Glutamatergic neuron (in vitro differentiated cells): ENCODE measurements around the gene KLHDC7B. TPM values are rescaled to one million over a fixed set of nuclear protein-coding genes. Genes with fewer than 3 reads are reported as not detected.

Experiments used
- DNase-seq: peaks from one replicate; pipeline ENCODE4 v3.0.0; 2022
- H3K27ac Mint-ChIP-seq: one replicate; pipeline ENCODE4 v1.8.0; 2020; ENCODE audit warnings: mild to moderate bottlenecking, mixed read lengths, inconsistent platforms; ENCODE audit not compliant: unreplicated experiment
- H3K27me3 Mint-ChIP-seq: one replicate; pipeline ENCODE4 v1.8.0; 2020; ENCODE audit warnings: mild to moderate bottlenecking, moderate library complexity, mixed read lengths, inconsistent platforms; ENCODE audit not compliant: unreplicated experiment
- H3K36me3 Mint-ChIP-seq: one replicate; pipeline ENCODE4 v1.8.0; 2020; ENCODE audit warnings: mild to moderate bottlenecking, mixed read lengths, inconsistent platforms; ENCODE audit not compliant: unreplicated experiment
- H3K4me1 Mint-ChIP-seq: one replicate; pipeline ENCODE4 v1.8.0; 2020; ENCODE audit warnings: mild to moderate bottlenecking, low read depth, mixed read lengths, inconsistent platforms; ENCODE audit not compliant: unreplicated experiment
- H3K4me3 Mint-ChIP-seq: one replicate; pipeline ENCODE4 v1.8.0; 2020; ENCODE audit warnings: mild to moderate bottlenecking, mixed read lengths, inconsistent platforms; ENCODE audit not compliant: unreplicated experiment
- H3K9me3 Mint-ChIP-seq: one replicate; pipeline ENCODE4 v1.8.0; 2020; ENCODE audit warnings: mild to moderate bottlenecking, moderate library complexity, mixed read lengths, inconsistent platforms; ENCODE audit not compliant: unreplicated experiment
- CTCF ChIP-seq: fragments of 200-600 bp; sonication (generic); IDR thresholded peaks from one replicate; pipeline ENCODE4 v1.5.0; 2021; ENCODE audit not compliant: partially characterized antibody, unreplicated experiment
- total RNA-seq: library from RNA; stranded (reverse); fragmentation: NEBNext Ultra II Directional; extraction: Animal tissue kit (Norgen Biotek cat#: 25700); gene quantifications from one replicate; pipeline ENCODE4 v1.2.1, GENCODE V29; 2021; ENCODE audit not compliant: unreplicated experiment

The KLHDC7B gene
- total RNA-seq, 1 donor from 2014 or later: 0.12 TPM

GRCh38 chr22:50571264-50572175 is 25.8 kb downstream of the KLHDC7B start:
- Mint-ChIP-seq H3K27me3 (peaks cover 2% of the 10 kb centered on the region), H3K9me3 (peaks cover 11% of the 10 kb centered on the region), H3K4me1 (no peaks in the 10 kb centered on the region), H3K27ac (no peak overlapping the region), H3K36me3 (no peaks in the 10 kb centered on the region), H3K4me3 (no peak overlapping the region)
- no peak for DNase-seq
- TF ChIP-seq CTCF: no peak

GRCh38 chr22:50572965-50573364 is 27.3 kb downstream of the KLHDC7B start:
- peaks cover 2% of the 10 kb centered on the region for H3K27me3 Mint-ChIP-seq
- H3K9me3 Mint-ChIP-seq: peaks cover 10% of the 10 kb centered on the region
- no peak for DNase-seq
- H3K36me3 Mint-ChIP-seq: no peaks in the 10 kb centered on the region
- H3K4me1 Mint-ChIP-seq: no peaks in the 10 kb centered on the region
- H3K27ac Mint-ChIP-seq: no peak overlapping the region
- no peak overlapping the region for H3K4me3 Mint-ChIP-seq
- TF ChIP-seq CTCF: no peak

- DNase-seq: no peak
- H3K4me3 Mint-ChIP-seq: no peak overlapping the region
- H3K27me3 Mint-ChIP-seq: peaks cover 2% of the 10 kb centered on the region
- H3K27ac Mint-ChIP-seq: no peak overlapping the region
- TF ChIP-seq CTCF: no peak
- H3K4me1 Mint-ChIP-seq: peaks cover 1% of the 10 kb centered on the region
- peaks cover 10% of the 10 kb centered on the region for H3K9me3 Mint-ChIP-seq
- no peaks in the 10 kb centered on the region for H3K36me3 Mint-ChIP-seq
Measured at GRCh38 chr22:50573491-50574382, 28.0 kb downstream of the KLHDC7B start.

GRCh38 chr22:50574383-50574755 is 28.7 kb downstream of the KLHDC7B start:
- peaks cover 2% of the 10 kb centered on the region for H3K4me1 Mint-ChIP-seq
- no peak overlapping the region for H3K4me3 Mint-ChIP-seq
- no peak for DNase-seq
- TF ChIP-seq CTCF: no peak
- H3K36me3 Mint-ChIP-seq: no peaks in the 10 kb centered on the region
- H3K27me3 Mint-ChIP-seq: peaks cover 2% of the 10 kb centered on the region
- H3K9me3 Mint-ChIP-seq: peaks cover 10% of the 10 kb centered on the region
- no peak overlapping the region for H3K27ac Mint-ChIP-seq
